Stomach (tissue), 9 donors: Measurements from ENCODE around the gene NAGS. TPM values are rescaled to one million over a fixed set of nuclear protein-coding genes. Genes with fewer than 3 reads are reported as not detected.
A peak's percentile ranks its signal among the peaks of the same experiment; 100 is the strongest.
"Not testable (repeated sequence)": the region's sequence is repeated elsewhere in the genome, so short reads cannot be mapped to it uniquely, and the experiment has no call there.

ENCODE experiments used
- DNase-seq, 2 donors: peaks; one replicate each; pipeline versions ENCODE4 v3.0.0 to v3.0.0-alpha.2; 2013 to 2019
- H3K27ac ChIP-seq, 5 donors: fragments of 200-600 bp in 4 of 5; sonication (generic) in 4 of 5; one replicate each; pipeline ENCODE4 v1.5.1; 2013 to 2019; ENCODE audit warnings: mild to moderate bottlenecking in 1 of 5, moderate library complexity in 1 of 5
- H3K27me3 ChIP-seq, 3 donors: fragments of 200-600 bp; sonication (generic); one replicate each; pipeline ENCODE4 v1.5.1; 2017 to 2019; ENCODE audit warnings: mixed run types in 1 of 3
- H3K36me3 ChIP-seq, 4 donors: fragments of 200-600 bp; sonication (generic); 1 replicate in 3 of 4; 2 replicates in 1 of 4; pipeline ENCODE4 v1.5.1; 2016 to 2019
- H3K4me1 ChIP-seq, 4 donors: fragments of 200-600 bp; sonication (generic); one replicate each; pipeline ENCODE4 v1.5.1; 2016 to 2019
- H3K4me3 ChIP-seq, 4 donors: fragments of 200-600 bp; sonication (generic) in 3 of 4; one replicate each; pipeline ENCODE4 v1.5.1; 2016 to 2019; ENCODE audit warnings: mild to moderate bottlenecking in 1 of 4
- H3K9me3 ChIP-seq, 4 donors: fragments of 200-600 bp; sonication (generic); one replicate each; pipeline ENCODE4 v1.5.1; 2016 to 2019
- CTCF ChIP-seq, 7 experiments: fragments of 450-650 bp in 4 of 7; fragments of 200-600 bp in 3 of 7; sonication (generic) in 3 of 7; IDR thresholded peaks; one replicate each; pipeline ENCODE4 v1.5.1; 2016 to 2019; ENCODE audit warnings: antibody characterized with exemption in 7 of 7, control low read depth in 2 of 7, mild to moderate bottlenecking in 1 of 7
- EP300 ChIP-seq: sonication (generic); formaldehyde crosslinking; IDR thresholded peaks from one replicate; pipeline ENCODE4 v1.6.1; 2017; ENCODE audit warnings: antibody characterized with exemption
- POLR2A ChIP-seq, 4 donors: fragments of 450-650 bp; IDR thresholded peaks; one replicate each; pipeline ENCODE4 v1.6.1; 2016; ENCODE audit warnings: antibody characterized with exemption in 4 of 4, control low read depth in 2 of 4, mild to moderate bottlenecking in 1 of 4, moderate library complexity in 1 of 4
- POLR2AphosphoS5 ChIP-seq, 3 donors: sonication (generic); formaldehyde crosslinking; IDR thresholded peaks; one replicate each; pipeline ENCODE4 v1.6.1; 2016; ENCODE audit warnings: antibody characterized with exemption in 3 of 3
- WGBS, 5 donors: extraction: QIAGEN DNeasy Blood & Tissue Kit in 3 of 5; methylation state at CpG; one replicate each; pipeline versions ENCODE4 v1.1.5 to v1.1.7; 2013 to 2018; 5-methylcytosine and 5-hydroxymethylcytosine counted together
- intact Hi-C: fragments of 100-400 bp; cut with DNase I; formaldehyde crosslinking; loops from one replicate; pipeline ENCODE4 v1.15.1; 2023; ENCODE audit warnings: low total_unique reads
- polyA plus RNA-seq, 3 donors: library from polyadenylated mRNA; stranded (reverse); fragments of 200-250 nt; gene quantifications; one replicate each; pipeline ENCODE4 v1.2.3, GENCODE V29; 2013
- total RNA-seq, 5 donors: library from RNA; depleted of rRNA; stranded (reverse); fragments of >200 nt; gene quantifications; one replicate each; pipeline versions ENCODE4 v1.1.0 to v1.2.3, GENCODE V29; 2014 to 2016
- donor health status: healthy with polysubstance abuse.
- donor health status: Bipolar disorder and iron deficiency.
- donor health status: healthy.

NAGS gene
- total and polyA plus RNA-seq, 8 donors: 0.29 to 1.5 (median 0.93) TPM; not detected in 2

GRCh38 chr17:44043272-44043696 is 38.9 kb downstream of the NAGS start:
- Histone ChIP-seq H3K27ac (peak overlapping the region in 4 of 5 donors; percentile 46 to 65 (median 52)), H3K9me3 (no peaks in the 10 kb centered on the region), H3K36me3 (peaks cover 14 to 49% (median 25%) of the 10 kb centered on the region in 4 donors), H3K4me1 (peaks cover 16 to 56% (median 34%) of the 10 kb centered on the region in 4 donors), H3K4me3 (no peak overlapping the region), H3K27me3 (no peaks in the 10 kb centered on the region)
- 45 to 67% (median 60%) methylated on average over 3 to 4 of the region's 4 CpGs for WGBS, 5 donors
- intact Hi-C loops: loop anchor here (10.0 kb wide), 1 partner anchor 62 kb away; no protein-coding TSS in a partner anchor
- DNase-seq: no peak
- no peak for TF ChIP-seq POLR2A (IDR thresholded peaks at IDR 0.05)
- TF ChIP-seq CTCF (IDR thresholded peaks at IDR 0.05): no peak
- no peak for TF ChIP-seq POLR2AphosphoS5 (IDR thresholded peaks at IDR 0.05)
- TF ChIP-seq EP300: no peak

- TF ChIP-seq CTCF (IDR thresholded peaks at IDR 0.05) (no peak), POLR2A (IDR thresholded peaks at IDR 0.05) (no peak), EP300 (no peak), POLR2AphosphoS5 (IDR thresholded peaks at IDR 0.05) (no peak)
- H3K4me1 ChIP-seq: peaks cover 16 to 56% (median 34%) of the 10 kb centered on the region in 4 donors
- H3K27ac ChIP-seq: peak overlapping the region in 4 of 5 donors; percentile 46 to 65 (median 52)
- H3K27me3 ChIP-seq: no peaks in the 10 kb centered on the region
- no peaks in the 10 kb centered on the region for H3K9me3 ChIP-seq
- DNase-seq: no peak
- H3K4me3 ChIP-seq: no peak overlapping the region
- 30 to 72% (median 55%) methylated on average over 1 of the region's 1 CpG for WGBS, 5 donors
- H3K36me3 ChIP-seq: peaks cover 15 to 49% (median 25%) of the 10 kb centered on the region in 4 donors
- intact Hi-C loops: loop anchor here (10.0 kb wide), 1 partner anchor 61 kb away; no protein-coding TSS in a partner anchor
These were observed 39.6 kb downstream of the NAGS start for GRCh38 chr17:44044071-44044470.

- WGBS, 5 donors: 86 to 92% (median 89%) methylated on average over 4 of the region's 4 CpGs
- H3K4me3 ChIP-seq: no peak overlapping the region
- intact Hi-C loops: loop anchor here (10.0 kb wide), 1 partner anchor 59 kb away; no protein-coding TSS in a partner anchor
- no peaks in the 10 kb centered on the region for H3K9me3 ChIP-seq
- no peak overlapping the region for H3K27ac ChIP-seq
- H3K27me3 ChIP-seq: no peaks in the 10 kb centered on the region
- peaks cover 14 to 47% (median 29%) of the 10 kb centered on the region in 4 donors for H3K4me1 ChIP-seq
- DNase-seq: no peak
- H3K36me3 ChIP-seq: peaks cover 27 to 53% (median 38%) of the 10 kb centered on the region in 4 donors
- TF ChIP-seq POLR2AphosphoS5 (IDR thresholded peaks at IDR 0.05) (no peak), POLR2A (IDR thresholded peaks at IDR 0.05) (no peak), EP300 (no peak), CTCF (IDR thresholded peaks at IDR 0.05) (no peak)
These were observed 41.1 kb downstream of the NAGS start for GRCh38 chr17:44045486-44045885.

GRCh38 chr17:44046893-44047292 is 42.5 kb downstream of the NAGS start:
- not testable (repeated sequence) for H3K9me3 ChIP-seq, H3K4me3 ChIP-seq, H3K27me3 ChIP-seq, DNase-seq, H3K27ac ChIP-seq
- 96 to 99% (median 97%) methylated on average over 7 of the region's 7 CpGs for WGBS, 5 donors
- Histone ChIP-seq H3K36me3 (peaks cover 41 to 67% (median 52%) of the 10 kb centered on the region in 4 donors), H3K4me1 (peaks cover 8 to 33% (median 17%) of the 10 kb centered on the region in 4 donors)
- intact Hi-C loops: loop anchor here (10.0 kb wide), 1 partner anchor 58 kb away; no protein-coding TSS in a partner anchor
